HEK293 (cell line): ENCODE data around the gene CHMP6.
A peak's percentile ranks its signal among the peaks of the same experiment; 100 is the strongest.

Experiments
- KLF1 ChIP-seq: fragments of 450-650 bp; formaldehyde crosslinking; IDR thresholded peaks from 2 replicates; pipeline ENCODE4 v1.5.1; 2016; ENCODE audit warnings: missing biosample characterization, missing genetic modification characterization
- KLF16 ChIP-seq: fragments of 450-650 bp; formaldehyde crosslinking; IDR thresholded peaks from 2 replicates; pipeline ENCODE4 v1.5.1; 2017; ENCODE audit warnings: missing biosample characterization, missing genetic modification characterization
- OVOL3 ChIP-seq: fragments of 450-650 bp; formaldehyde crosslinking; IDR thresholded peaks from 2 replicates; pipeline ENCODE4 v1.5.1; 2016; ENCODE audit warnings: missing biosample characterization, missing genetic modification characterization
- SP2 ChIP-seq: fragments of 450-650 bp; formaldehyde crosslinking; IDR thresholded peaks from 2 replicates; pipeline ENCODE4 v1.5.1; 2016; ENCODE audit warnings: missing biosample characterization, missing genetic modification characterization
- WT1 ChIP-seq: fragments of 450-650 bp; formaldehyde crosslinking; IDR thresholded peaks from 2 replicates; pipeline ENCODE4 v1.5.1; 2016; ENCODE audit warnings: missing biosample characterization, missing genetic modification characterization
- YY2 ChIP-seq: fragments of 450-650 bp; formaldehyde crosslinking; IDR thresholded peaks from 2 replicates; pipeline ENCODE4 v1.5.1; 2016; ENCODE audit warnings: missing biosample characterization, missing genetic modification characterization
- ZBTB17 ChIP-seq: fragments of 450-650 bp; formaldehyde crosslinking; IDR thresholded peaks from 2 replicates; pipeline ENCODE4 v1.5.1; 2016; ENCODE audit warnings: missing biosample characterization, missing genetic modification characterization
- ZFP41 ChIP-seq: fragments of 450-650 bp; formaldehyde crosslinking; IDR thresholded peaks from 2 replicates; pipeline ENCODE4 v1.5.1; 2016; ENCODE audit warnings: missing biosample characterization, missing genetic modification characterization, borderline replicate concordance
- ZNF112 ChIP-seq: fragments of 450-650 bp; formaldehyde crosslinking; IDR thresholded peaks from 2 replicates; pipeline ENCODE4 v1.5.0; 2017; ENCODE audit warnings: missing biosample characterization, missing genetic modification characterization
- ZNF16 ChIP-seq: fragments of 450-650 bp; formaldehyde crosslinking; IDR thresholded peaks from 2 replicates; pipeline ENCODE4 v1.5.1; 2016; ENCODE audit warnings: low read depth, missing biosample characterization, missing genetic modification characterization
- ZNF214 ChIP-seq: fragments of 450-650 bp; formaldehyde crosslinking; IDR thresholded peaks from 2 replicates; pipeline ENCODE4 v1.5.1; 2017; ENCODE audit warnings: missing biosample characterization, mild to moderate bottlenecking, missing genetic modification characterization, borderline replicate concordance
- ZNF248 ChIP-seq: fragments of 450-650 bp; formaldehyde crosslinking; IDR thresholded peaks from 2 replicates; pipeline ENCODE4 v1.5.1; 2017; ENCODE audit warnings: missing biosample characterization, missing genetic modification characterization
- ZNF311 ChIP-seq: fragments of 450-650 bp; formaldehyde crosslinking; IDR thresholded peaks from 2 replicates; pipeline ENCODE4 v1.5.1; 2017; ENCODE audit warnings: missing biosample characterization, missing genetic modification characterization, borderline replicate concordance
- ZNF416 ChIP-seq: fragments of 450-650 bp; formaldehyde crosslinking; IDR thresholded peaks from 2 replicates; pipeline ENCODE4 v1.5.1; 2016; ENCODE audit warnings: missing biosample characterization, missing genetic modification characterization
- ZNF433 ChIP-seq: fragments of 450-650 bp; formaldehyde crosslinking; IDR thresholded peaks from 2 replicates; pipeline ENCODE4 v1.5.1; 2016; ENCODE audit warnings: missing biosample characterization, missing genetic modification characterization, low read depth
- ZNF585B ChIP-seq: fragments of 450-650 bp; formaldehyde crosslinking; IDR thresholded peaks from 2 replicates; pipeline ENCODE4 v1.5.1; 2016; ENCODE audit warnings: missing biosample characterization, missing genetic modification characterization
- ZNF596 ChIP-seq: fragments of 450-650 bp; IDR thresholded peaks from 2 replicates; pipeline ENCODE4 v1.5.0; 2018; ENCODE audit warnings: missing biosample characterization, mild to moderate bottlenecking, missing genetic modification characterization, moderate library complexity
- ZNF600 ChIP-seq: fragments of 450-650 bp; formaldehyde crosslinking; IDR thresholded peaks from 2 replicates; pipeline ENCODE4 v1.5.1; 2016; ENCODE audit warnings: missing biosample characterization, missing genetic modification characterization
- ZNF670 ChIP-seq: fragments of 450-650 bp; formaldehyde crosslinking; IDR thresholded peaks from 2 replicates; pipeline ENCODE4 v1.5.1; 2016; ENCODE audit warnings: missing biosample characterization, missing genetic modification characterization, low read depth
- ZNF677 ChIP-seq: fragments of 450-650 bp; IDR thresholded peaks from 2 replicates; pipeline ENCODE4 v1.5.0; 2018; ENCODE audit warnings: missing biosample characterization, mild to moderate bottlenecking, missing genetic modification characterization, moderate library complexity
- ZNF701 ChIP-seq: fragments of 450-650 bp; formaldehyde crosslinking; IDR thresholded peaks from 2 replicates; pipeline ENCODE4 v1.5.1; 2016; ENCODE audit warnings: missing biosample characterization, missing genetic modification characterization
- ZNF777 ChIP-seq: fragments of 450-650 bp; formaldehyde crosslinking; IDR thresholded peaks from 2 replicates; pipeline ENCODE4 v1.5.1; 2017; ENCODE audit warnings: missing biosample characterization, missing genetic modification characterization, borderline replicate concordance
- ZNF843 ChIP-seq: fragments of 450-650 bp; formaldehyde crosslinking; IDR thresholded peaks from 2 replicates; pipeline ENCODE4 v1.5.1; 2016; ENCODE audit warnings: missing biosample characterization, missing genetic modification characterization
- TF ChIP-seq, protein P1 (sequence below): fragments of 450-650 bp; formaldehyde crosslinking; IDR thresholded peaks from 2 replicates; pipeline ENCODE4 v1.5.1; 2016; ENCODE audit warnings: missing biosample characterization, missing genetic modification characterization
- TF ChIP-seq, protein P2 (sequence below): fragments of 450-650 bp; formaldehyde crosslinking; IDR thresholded peaks from 2 replicates; pipeline ENCODE4 v1.5.1; 2017; ENCODE audit warnings: missing biosample characterization, missing genetic modification characterization
- TF ChIP-seq, protein P3 (sequence below): fragments of 450-650 bp; formaldehyde crosslinking; IDR thresholded peaks from 2 replicates; pipeline ENCODE4 v1.5.1; 2017; ENCODE audit warnings: missing biosample characterization, mild to moderate bottlenecking, missing genetic modification characterization, moderate library complexity
- TF ChIP-seq, protein P4 (sequence below): fragments of 450-650 bp; formaldehyde crosslinking; IDR thresholded peaks from 2 replicates; pipeline ENCODE4 v1.5.1; 2016; ENCODE audit warnings: missing biosample characterization, missing genetic modification characterization
- TF ChIP-seq, protein P5 (sequence below): fragments of 450-650 bp; formaldehyde crosslinking; IDR thresholded peaks from 2 replicates; pipeline ENCODE4 v1.5.1; 2016; ENCODE audit warnings: missing biosample characterization, missing genetic modification characterization
- TF ChIP-seq, protein P6 (sequence below): fragments of 450-650 bp; formaldehyde crosslinking; IDR thresholded peaks from 2 replicates; pipeline ENCODE4 v1.5.1; 2016; ENCODE audit warnings: missing biosample characterization, missing genetic modification characterization
- TF ChIP-seq, protein P7 (sequence below): fragments of 450-650 bp; formaldehyde crosslinking; IDR thresholded peaks from 2 replicates; pipeline ENCODE4 v1.5.1; 2016; ENCODE audit warnings: missing biosample characterization, missing genetic modification characterization

Gene CHMP6

DNA sequence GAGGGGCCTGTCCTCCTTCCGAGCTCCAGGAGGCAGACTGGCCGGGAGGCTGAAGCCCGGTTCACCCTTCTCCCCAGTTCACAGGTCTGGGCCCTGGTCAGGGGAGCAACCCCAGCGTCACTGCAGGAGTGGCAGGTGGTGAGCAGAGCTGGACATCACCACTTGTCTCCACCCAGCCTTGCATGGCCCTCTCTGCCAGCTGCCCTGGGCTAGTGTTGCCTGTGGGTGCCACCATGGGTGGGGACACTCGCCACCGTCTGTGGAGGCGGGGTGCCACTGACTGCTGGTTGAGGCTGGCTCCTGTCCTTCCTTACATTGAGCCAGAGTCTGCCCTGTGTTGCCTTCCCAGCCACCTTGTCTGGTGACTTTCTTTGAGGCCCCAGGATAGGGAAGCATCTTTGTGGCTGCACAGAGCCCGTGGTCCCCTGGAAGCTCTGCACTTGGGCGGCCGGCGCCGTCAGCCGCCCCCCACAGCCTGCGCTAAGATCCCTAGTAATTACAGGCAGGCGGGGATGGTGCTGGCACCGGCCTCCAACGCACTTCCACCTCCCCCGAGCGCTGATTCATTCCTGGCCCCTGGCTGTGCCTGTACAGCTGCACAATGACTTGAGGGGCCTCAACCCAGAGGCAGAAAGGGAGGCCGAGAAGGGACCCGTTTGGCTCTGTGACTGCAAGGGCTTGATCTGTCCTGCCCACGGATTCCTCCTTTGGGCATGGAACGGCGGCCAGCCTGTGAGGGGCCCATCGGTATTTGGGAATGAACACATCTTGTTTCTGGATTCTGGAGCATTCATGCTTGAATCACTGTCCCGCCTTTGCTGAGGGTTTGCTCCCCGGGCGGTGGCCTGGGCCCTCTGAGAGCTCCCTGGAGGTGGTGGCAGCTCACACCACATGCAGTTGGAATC, 48.5 kb downstream of the CHMP6 start (continued):
- TF ChIP-seq ZNF16 (tag by site-specific recombination) (no peak), ZNF112 (tag by site-specific recombination) (no peak), ZNF214 (tag by site-specific recombination) (no peak), ZNF777 (no peak), WT1 (tag by site-specific recombination) (no peak), ZNF596 (tag by site-specific recombination) (no peak), ZNF600 (tag by site-specific recombination) (peak; percentile 91), ZNF311 (tag by site-specific recombination) (no peak), ZNF670 (tag by site-specific recombination) (no peak), ZNF416 (tag by site-specific recombination) (no peak), KLF1 (tag by site-specific recombination) (peak; percentile 61), ZNF248 (no peak), ZNF433 (tag by site-specific recombination) (no peak), ZNF677 (tag by site-specific recombination) (no peak), ZNF843 (tag by site-specific recombination) (no peak), OVOL3 (tag by site-specific recombination) (no peak), SP2 (peak; percentile 7; the same call in 1 of the 2 replicates), ZNF585B (tag by site-specific recombination) (no peak), ZBTB17 (tag by site-specific recombination) (peak; percentile 51; the same call in 1 of the 2 replicates), YY2 (tag by site-specific recombination) (no peak), ZFP41 (tag by site-specific recombination) (no peak), KLF16 (no peak), ZNF701 (tag by site-specific recombination) (no peak)
- TF ChIP-seq, protein P1, sequence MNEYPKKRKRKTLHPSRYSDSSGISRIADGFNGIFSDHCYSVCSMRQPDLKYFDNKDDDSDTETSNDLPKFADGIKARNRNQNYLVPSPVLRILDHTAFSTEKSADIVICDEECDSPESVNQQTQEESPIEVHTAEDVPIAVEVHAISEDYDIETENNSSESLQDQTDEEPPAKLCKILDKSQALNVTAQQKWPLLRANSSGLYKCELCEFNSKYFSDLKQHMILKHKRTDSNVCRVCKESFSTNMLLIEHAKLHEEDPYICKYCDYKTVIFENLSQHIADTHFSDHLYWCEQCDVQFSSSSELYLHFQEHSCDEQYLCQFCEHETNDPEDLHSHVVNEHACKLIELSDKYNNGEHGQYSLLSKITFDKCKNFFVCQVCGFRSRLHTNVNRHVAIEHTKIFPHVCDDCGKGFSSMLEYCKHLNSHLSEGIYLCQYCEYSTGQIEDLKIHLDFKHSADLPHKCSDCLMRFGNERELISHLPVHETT (tag by site-specific recombination) = no peak
- TF ChIP-seq, protein P2, sequence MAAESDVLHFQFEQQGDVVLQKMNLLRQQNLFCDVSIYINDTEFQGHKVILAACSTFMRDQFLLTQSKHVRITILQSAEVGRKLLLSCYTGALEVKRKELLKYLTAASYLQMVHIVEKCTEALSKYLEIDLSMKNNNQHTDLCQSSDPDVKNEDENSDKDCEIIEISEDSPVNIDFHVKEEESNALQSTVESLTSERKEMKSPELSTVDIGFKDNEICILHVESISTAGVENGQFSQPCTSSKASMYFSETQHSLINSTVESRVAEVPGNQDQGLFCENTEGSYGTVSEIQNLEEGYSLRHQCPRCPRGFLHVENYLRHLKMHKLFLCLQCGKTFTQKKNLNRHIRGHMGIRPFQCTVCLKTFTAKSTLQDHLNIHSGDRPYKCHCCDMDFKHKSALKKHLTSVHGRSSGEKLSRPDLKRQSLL (tag by site-specific recombination) = no peak
- TF ChIP-seq, protein P3, sequence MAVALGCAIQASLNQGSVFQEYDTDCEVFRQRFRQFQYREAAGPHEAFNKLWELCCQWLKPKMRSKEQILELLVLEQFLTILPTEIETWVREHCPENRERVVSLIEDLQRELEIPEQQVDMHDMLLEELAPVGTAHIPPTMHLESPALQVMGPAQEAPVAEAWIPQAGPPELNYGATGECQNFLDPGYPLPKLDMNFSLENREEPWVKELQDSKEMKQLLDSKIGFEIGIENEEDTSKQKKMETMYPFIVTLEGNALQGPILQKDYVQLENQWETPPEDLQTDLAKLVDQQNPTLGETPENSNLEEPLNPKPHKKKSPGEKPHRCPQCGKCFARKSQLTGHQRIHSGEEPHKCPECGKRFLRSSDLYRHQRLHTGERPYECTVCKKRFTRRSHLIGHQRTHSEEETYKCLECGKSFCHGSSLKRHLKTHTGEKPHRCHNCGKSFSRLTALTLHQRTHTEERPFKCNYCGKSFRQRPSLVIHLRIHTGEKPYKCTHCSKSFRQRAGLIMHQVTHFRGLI (tag by site-specific recombination) = no peak
- TF ChIP-seq, protein P4, sequence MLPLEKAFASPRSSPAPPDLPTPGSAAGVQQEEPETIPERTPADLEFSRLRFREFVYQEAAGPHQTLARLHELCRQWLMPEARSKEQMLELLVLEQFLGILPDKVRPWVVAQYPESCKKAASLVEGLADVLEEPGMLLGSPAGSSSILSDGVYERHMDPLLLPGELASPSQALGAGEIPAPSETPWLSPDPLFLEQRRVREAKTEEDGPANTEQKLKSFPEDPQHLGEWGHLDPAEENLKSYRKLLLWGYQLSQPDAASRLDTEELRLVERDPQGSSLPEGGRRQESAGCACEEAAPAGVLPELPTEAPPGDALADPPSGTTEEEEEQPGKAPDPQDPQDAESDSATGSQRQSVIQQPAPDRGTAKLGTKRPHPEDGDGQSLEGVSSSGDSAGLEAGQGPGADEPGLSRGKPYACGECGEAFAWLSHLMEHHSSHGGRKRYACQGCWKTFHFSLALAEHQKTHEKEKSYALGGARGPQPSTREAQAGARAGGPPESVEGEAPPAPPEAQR (tag by site-specific recombination) = no peak
- TF ChIP-seq, protein P5, sequence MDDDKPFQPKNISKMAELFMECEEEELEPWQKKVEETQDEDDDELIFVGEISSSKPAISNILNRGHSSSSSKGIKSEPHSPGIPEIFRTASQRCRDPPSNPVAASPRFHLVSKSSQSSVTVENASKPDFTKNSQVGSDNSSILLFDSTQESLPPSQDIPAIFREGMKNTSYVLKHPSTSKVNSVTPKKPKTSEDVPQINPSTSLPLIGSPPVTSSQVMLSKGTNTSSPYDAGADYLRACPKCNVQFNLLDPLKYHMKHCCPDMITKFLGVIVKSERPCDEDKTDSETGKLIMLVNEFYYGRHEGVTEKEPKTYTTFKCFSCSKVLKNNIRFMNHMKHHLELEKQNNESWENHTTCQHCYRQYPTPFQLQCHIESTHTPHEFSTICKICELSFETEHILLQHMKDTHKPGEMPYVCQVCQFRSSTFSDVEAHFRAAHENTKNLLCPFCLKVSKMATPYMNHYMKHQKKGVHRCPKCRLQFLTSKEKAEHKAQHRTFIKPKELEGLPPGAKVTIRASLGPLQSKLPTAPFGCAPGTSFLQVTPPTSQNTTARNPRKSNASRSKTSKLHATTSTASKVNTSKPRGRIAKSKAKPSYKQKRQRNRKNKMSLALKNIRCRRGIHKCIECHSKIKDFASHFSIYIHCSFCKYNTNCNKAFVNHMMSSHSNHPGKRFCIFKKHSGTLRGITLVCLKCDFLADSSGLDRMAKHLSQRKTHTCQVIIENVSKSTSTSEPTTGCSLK (tag by site-specific recombination) = no peak
- TF ChIP-seq, protein P6, sequence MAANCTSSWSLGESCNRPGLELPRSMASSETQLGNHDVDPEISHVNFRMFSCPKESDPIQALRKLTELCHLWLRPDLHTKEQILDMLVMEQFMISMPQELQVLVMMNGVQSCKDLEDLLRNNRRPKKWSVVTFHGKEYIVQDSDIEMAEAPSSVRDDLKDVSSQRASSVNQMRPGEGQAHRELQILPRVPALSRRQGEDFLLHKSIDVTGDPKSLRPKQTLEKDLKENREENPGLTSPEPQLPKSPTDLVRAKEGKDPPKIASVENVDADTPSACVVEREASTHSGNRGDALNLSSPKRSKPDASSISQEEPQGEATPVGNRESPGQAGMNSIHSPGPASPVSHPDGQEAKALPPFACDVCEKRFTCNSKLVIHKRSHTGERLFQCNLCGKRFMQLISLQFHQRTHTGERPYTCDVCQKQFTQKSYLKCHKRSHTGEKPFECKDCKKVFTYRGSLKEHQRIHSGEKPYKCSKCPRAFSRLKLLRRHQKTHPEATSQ (tag by site-specific recombination) = no peak
- TF ChIP-seq, protein P7, sequence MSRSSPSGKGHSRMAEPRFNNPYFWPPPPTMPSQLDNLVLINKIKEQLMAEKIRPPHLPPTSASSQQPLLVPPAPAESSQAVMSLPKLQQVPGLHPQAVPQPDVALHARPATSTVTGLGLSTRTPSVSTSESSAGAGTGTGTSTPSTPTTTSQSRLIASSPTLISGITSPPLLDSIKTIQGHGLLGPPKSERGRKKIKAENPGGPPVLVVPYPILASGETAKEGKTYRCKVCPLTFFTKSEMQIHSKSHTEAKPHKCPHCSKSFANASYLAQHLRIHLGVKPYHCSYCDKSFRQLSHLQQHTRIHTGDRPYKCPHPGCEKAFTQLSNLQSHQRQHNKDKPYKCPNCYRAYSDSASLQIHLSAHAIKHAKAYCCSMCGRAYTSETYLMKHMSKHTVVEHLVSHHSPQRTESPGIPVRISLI = no peak
